Osteoblast (primary cell): ENCODE measurements around the gene PPP1R12A. TPM values are rescaled to one million over a fixed set of nuclear protein-coding genes. Genes with fewer than 3 reads are reported as not detected.

Experiments
- DNase-seq: peaks from one replicate; pipeline ENCODE4 v3.0.0; 2011; ENCODE audit warnings: low spot score, mixed read lengths; ENCODE audit not compliant: insufficient read length; ENCODE audit errors: missing footprints
- H2AFZ ChIP-seq: 2 replicates; pipeline ENCODE4 v1.6.0; 2011; ENCODE audit warnings: mild to moderate bottlenecking, low read length
- H3K27ac ChIP-seq: 2 replicates; pipeline ENCODE4 v1.5.1; 2011; ENCODE audit warnings: mild to moderate bottlenecking, low read depth, low read length, moderate library complexity
- H3K27me3 ChIP-seq: 2 replicates; pipeline ENCODE4 v1.6.0; 2012; ENCODE audit warnings: mild to moderate bottlenecking, control low read depth, inconsistent platforms, low read length, moderate library complexity; ENCODE audit not compliant: insufficient read depth
- H3K36me3 ChIP-seq: 2 replicates; pipeline ENCODE4 v1.5.1; 2011; ENCODE audit warnings: mild to moderate bottlenecking, low read length, control low read depth, moderate library complexity; ENCODE audit not compliant: insufficient read depth
- H3K4me1 ChIP-seq: 2 replicates; pipeline ENCODE4 v1.5.1; 2011; ENCODE audit warnings: mild to moderate bottlenecking, low read length, control low read depth, moderate library complexity; ENCODE audit not compliant: insufficient read depth
- H3K4me2 ChIP-seq: 2 replicates; pipeline ENCODE4 v1.6.0; 2011; ENCODE audit warnings: mild to moderate bottlenecking, low read length; ENCODE audit not compliant: insufficient read depth
- H3K4me3 ChIP-seq: fragments of 200-600 bp; sonication (generic); 3 replicates; pipeline ENCODE4 v1.5.1; 2012; ENCODE audit warnings: mild to moderate bottlenecking, low read length, inconsistent platforms; ENCODE audit not compliant: insufficient read depth
- H3K79me2 ChIP-seq: 2 replicates; pipeline ENCODE4 v1.6.0; 2012; ENCODE audit warnings: mild to moderate bottlenecking, low read length, control low read depth, inconsistent platforms; ENCODE audit not compliant: insufficient read depth
- H3K9me3 ChIP-seq: 2 replicates; pipeline ENCODE4 v1.5.1; 2011; ENCODE audit warnings: low read depth, low read length, control low read depth
- H4K20me1 ChIP-seq: 2 replicates; pipeline ENCODE4 v1.6.0; 2012; ENCODE audit warnings: mild to moderate bottlenecking, low read length, control low read depth; ENCODE audit not compliant: insufficient read depth
- total RNA-seq: library from RNA; depleted of rRNA; stranded (reverse); fragments of >200 nt; gene quantifications from 2 replicates; pipeline ENCODE4 v1.2.3, GENCODE V29; 2012
- TF ChIP-seq, protein P1 (sequence below): IDR thresholded peaks from 2 replicates; pipeline ENCODE4 v1.5.1; 2011; ENCODE audit warnings: mild to moderate bottlenecking, low read depth, low read length, moderate library complexity; ENCODE audit errors: extremely low read depth

Gene PPP1R12A
- total RNA-seq, 1 donor, result 165 TPM

GRCh38 chr12:79956896-79957295 lies 22.0 kb upstream of the PPP1R12A start:
- Histone ChIP-seq H3K27ac (no peak overlapping the region), H4K20me1 (no peaks in the 10 kb centered on the region), H3K36me3 (no peaks in the 10 kb centered on the region), H3K4me1 (no peaks in the 10 kb centered on the region), H3K4me3 (no peak overlapping the region), H2AFZ (no peak overlapping the region), H3K4me2 (no peak overlapping the region), H3K27me3 (no peaks in the 10 kb centered on the region), H3K79me2 (no peaks in the 10 kb centered on the region), H3K9me3 (no peaks in the 10 kb centered on the region)
- no peak for DNase-seq
- TF ChIP-seq, protein P1, sequence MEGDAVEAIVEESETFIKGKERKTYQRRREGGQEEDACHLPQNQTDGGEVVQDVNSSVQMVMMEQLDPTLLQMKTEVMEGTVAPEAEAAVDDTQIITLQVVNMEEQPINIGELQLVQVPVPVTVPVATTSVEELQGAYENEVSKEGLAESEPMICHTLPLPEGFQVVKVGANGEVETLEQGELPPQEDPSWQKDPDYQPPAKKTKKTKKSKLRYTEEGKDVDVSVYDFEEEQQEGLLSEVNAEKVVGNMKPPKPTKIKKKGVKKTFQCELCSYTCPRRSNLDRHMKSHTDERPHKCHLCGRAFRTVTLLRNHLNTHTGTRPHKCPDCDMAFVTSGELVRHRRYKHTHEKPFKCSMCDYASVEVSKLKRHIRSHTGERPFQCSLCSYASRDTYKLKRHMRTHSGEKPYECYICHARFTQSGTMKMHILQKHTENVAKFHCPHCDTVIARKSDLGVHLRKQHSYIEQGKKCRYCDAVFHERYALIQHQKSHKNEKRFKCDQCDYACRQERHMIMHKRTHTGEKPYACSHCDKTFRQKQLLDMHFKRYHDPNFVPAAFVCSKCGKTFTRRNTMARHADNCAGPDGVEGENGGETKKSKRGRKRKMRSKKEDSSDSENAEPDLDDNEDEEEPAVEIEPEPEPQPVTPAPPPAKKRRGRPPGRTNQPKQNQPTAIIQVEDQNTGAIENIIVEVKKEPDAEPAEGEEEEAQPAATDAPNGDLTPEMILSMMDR, result no peak

DNA sequence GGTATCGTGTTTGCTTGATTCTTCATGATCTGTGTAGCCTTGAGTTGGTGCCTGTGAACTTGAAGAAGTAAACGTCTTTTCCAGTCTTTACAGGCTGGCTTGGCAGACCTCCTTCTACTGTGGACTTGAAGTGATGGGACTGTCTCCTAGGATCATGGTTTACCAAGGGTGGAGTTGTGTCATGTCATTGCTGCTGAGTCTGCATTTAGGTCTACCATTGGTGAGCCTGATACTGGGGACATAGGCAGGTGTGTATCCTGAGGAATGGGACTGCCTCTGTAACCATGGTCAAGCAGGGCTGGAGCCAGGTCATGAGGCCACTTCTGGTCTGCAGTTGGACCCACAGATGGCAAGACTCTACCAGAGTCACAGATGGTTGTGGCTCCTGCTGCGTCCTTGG lies 20.7 kb upstream of the PPP1R12A start:
- no peaks in the 10 kb centered on the region for H3K79me2 ChIP-seq
- no peak for DNase-seq

GRCh38 chr12:79954037-79954610 lies 19.2 kb upstream of the PPP1R12A start:
- no peak overlapping the region for H2AFZ ChIP-seq
- no peaks in the 10 kb centered on the region for H3K4me1 ChIP-seq
- H3K79me2 ChIP-seq, result no peaks in the 10 kb centered on the region
- no peaks in the 10 kb centered on the region for H3K9me3 ChIP-seq
- no peak overlapping the region for H3K27ac ChIP-seq
- TF ChIP-seq, protein P1, result no peak
- no peaks in the 10 kb centered on the region for H3K27me3 ChIP-seq
- H3K4me2 ChIP-seq, result no peak overlapping the region
- no peaks in the 10 kb centered on the region for H4K20me1 ChIP-seq
- no peak for DNase-seq
- H3K36me3 ChIP-seq, result no peaks in the 10 kb centered on the region
- H3K4me3 ChIP-seq, result no peak overlapping the region

More for the DNA sequence above, 20.7 kb upstream of the PPP1R12A start:
- H3K9me3 ChIP-seq, result no peaks in the 10 kb centered on the region
- no peaks in the 10 kb centered on the region for H4K20me1 ChIP-seq
- no peak overlapping the region for H3K4me3 ChIP-seq
- H3K4me1 ChIP-seq, result no peaks in the 10 kb centered on the region
- no peak overlapping the region for H2AFZ ChIP-seq
- no peak overlapping the region for H3K27ac ChIP-seq
- TF ChIP-seq, protein P1, result no peak
- no peaks in the 10 kb centered on the region for H3K36me3 ChIP-seq
- H3K27me3 ChIP-seq, result no peaks in the 10 kb centered on the region
- H3K4me2 ChIP-seq, result no peak overlapping the region

- no peaks in the 10 kb centered on the region for H3K4me1 ChIP-seq
- H3K4me3 ChIP-seq, result no peak overlapping the region
- no peak overlapping the region for H2AFZ ChIP-seq
- H3K27ac ChIP-seq, result no peak overlapping the region
- no peaks in the 10 kb centered on the region for H3K27me3 ChIP-seq
- H3K36me3 ChIP-seq, result no peaks in the 10 kb centered on the region
- H3K4me2 ChIP-seq, result no peak overlapping the region
- no peaks in the 10 kb centered on the region for H4K20me1 ChIP-seq
- no peaks in the 10 kb centered on the region for H3K79me2 ChIP-seq
- peak; percentile 63 for DNase-seq
- TF ChIP-seq, protein P1, result no peak
- no peaks in the 10 kb centered on the region for H3K9me3 ChIP-seq
These were observed 14.2 kb upstream of the PPP1R12A start for GRCh38 chr12:79949098-79949497.
